ENCODE measurements around the gene CTSA. TPM values are rescaled to one million over a fixed set of nuclear protein-coding genes. Genes with fewer than 3 reads are reported as not detected.
A peak's percentile ranks its signal among the peaks of the same experiment; 100 is the strongest.

CTSA gene
- 123 TPM for total RNA-seq
- long read RNA-seq, transcript CTSA-203 (14 exons, 1,972 nt): minor isoform, 19 of 246 reads
- long read RNA-seq, transcript CTSA-204 (15 exons, 2,149 nt): major isoform, 145 of 246 reads
- long read RNA-seq, transcript CTSA-201 (15 exons, 1,898 nt): minor isoform, 5 of 246 reads
- long read RNA-seq, transcript CTSA-207 (2 exons, 2,183 nt): minor isoform, 38 of 246 reads
- long read RNA-seq, partial matches to known transcripts: 28 of 246 reads
- long read RNA-seq, other reads (novel, unspliced or antisense): 8 of 246 reads

DNA sequence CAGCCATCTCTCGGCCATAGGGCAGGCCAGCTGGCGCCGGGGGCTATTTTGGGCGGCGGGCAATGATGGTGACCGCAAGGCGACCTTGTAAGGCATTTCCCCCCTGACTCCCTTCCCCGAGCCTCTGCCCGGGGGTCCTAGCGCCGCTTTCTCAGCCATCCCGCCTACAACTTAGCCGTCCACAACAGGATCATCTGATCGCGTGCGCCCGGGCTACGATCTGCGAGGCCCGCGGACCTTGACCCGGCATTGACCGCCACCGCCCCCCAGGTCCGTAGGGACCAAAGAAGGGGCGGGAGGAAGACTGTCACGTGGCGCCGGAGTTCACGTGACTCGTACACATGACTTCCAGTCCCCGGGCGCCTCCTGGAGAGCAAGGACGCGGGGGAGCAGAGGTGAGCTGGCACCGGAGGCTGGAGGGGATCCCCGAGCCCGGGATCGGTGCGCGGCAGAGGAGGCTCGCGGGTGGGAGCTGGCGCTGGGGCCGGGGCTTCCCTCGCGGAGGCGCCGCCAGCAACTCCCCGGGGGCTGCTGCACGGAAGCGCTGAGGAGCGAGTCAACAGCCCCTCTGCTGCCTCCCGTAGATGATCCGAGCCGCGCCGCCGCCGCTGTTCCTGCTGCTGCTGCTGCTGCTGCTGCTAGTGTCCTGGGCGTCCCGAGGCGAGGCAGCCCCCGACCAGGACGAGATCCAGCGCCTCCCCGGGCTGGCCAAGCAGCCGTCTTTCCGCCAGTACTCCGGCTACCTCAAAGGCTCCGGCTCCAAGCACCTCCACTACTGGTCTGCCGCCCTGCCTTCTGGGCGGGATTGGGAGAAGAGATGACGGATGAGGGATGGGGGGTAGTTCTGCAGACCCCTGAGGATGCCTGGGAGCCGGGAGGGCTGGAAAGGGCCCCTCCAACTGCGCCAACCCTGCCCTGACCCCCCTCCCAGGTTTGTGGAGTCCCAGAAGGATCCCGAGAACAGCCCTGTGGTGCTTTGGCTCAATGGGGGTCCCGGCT is at the start of gene CTSA, which contains the start of gene NEURL2:
CTSA (plus strand) TSS at position 351 of the 999 bp plus-strand sequence; CDS start at position 585, 234 bp downstream.
NEURL2 (minus strand) TSS at position 224 of the 999 bp plus-strand sequence; CDS start at position 7, 217 bp downstream.
- DNase-seq: peak; percentile 98
- peak; percentile 88 for ATAC-seq
- intact Hi-C loops (cut with micrococcal nuclease): no loop called here

DNA sequence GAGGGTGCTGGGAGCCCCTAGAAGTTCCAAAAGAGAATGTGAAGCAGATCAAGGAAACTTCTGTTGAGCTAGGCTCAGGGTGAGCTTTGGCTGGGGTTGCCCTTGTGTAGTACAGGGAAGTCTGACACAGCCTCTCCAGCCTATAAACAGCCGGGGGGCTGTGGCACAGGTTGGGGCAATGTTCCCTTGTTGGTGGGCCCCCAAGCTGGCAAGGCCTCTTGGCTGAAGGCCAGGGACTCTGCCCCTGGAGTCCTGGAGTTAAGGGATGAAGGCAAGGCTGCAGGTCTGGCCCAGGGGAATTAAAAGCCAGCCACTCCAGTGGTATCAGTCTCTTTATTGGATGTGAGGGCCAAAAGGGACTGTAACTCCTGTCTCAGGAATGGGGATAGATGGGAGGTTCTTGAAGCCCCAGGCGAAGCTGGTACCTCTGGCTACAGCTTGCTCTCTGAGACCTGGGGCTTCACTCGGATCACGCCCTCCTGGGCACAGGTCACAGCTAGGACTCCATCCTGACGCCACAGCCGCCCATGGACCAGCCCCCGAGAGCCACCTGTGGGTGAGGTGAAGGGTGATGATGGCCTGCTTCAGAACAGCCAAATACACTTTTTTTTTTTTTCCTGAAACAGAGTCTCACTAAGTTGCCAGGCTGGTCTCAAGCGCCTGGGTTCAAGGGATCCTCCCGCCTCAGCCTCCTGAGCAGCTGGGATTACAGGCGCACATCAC is 49.6 kb upstream of the CTSA start:
- DNase-seq: no peak
- intact Hi-C loops (cut with micrococcal nuclease): no loop called here
- ATAC-seq: peak; percentile 4

DNA sequence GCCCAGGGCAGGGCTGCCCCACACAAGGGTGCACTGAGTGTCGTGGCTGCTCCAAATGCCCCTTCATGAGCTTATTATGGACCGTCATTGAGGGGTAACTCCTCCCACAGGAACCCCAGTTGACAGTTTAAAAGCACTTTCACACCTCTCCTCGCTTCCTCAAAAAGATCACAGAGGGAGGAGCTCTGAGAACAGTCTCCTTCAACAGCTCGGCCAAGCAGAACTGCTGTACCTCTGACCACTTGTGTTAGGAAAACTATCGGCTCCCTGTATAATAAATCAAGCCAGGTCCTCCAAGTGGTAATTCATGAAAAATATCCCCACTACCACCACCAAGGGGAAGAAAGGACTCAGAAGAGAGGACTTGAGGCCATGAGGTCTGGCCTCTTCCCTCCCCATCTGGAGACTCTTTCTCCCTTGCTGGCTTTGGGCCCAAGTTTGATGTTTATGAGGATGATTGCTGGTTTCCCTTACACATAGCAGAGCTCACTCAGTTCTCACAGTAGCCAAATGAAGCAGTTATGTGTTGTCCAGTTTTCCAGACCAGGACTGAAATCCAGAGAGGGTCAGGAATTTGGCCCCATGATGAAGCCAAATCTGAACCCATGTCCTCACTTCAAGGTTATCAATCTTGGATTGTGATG is 48.8 kb upstream of the CTSA start:
- ATAC-seq (peak; percentile 39), DNase-seq (no peak)
- intact Hi-C loops (cut with micrococcal nuclease): no loop called here

DNA sequence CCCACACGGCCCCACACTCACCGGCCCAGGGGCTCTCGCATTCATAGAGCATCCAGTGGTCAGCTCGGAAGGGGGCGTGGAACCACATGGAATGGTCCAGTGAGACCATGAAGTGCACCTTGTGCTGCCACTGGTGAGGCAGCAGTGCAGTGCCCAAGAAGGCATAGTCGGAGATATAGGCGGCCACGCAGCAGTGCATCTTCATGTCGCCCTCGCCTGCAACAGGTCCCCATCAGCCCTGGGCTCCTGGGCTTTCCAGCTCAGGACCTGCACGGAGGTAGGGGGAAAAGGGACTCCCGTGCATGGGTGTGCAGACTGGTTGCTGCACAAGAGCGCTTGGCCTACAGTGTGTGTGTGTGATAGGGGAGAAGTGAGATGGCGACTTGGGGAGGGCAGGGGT is 47.6 kb upstream of the CTSA start:
- no peak for ATAC-seq
- no peak for DNase-seq

DNA sequence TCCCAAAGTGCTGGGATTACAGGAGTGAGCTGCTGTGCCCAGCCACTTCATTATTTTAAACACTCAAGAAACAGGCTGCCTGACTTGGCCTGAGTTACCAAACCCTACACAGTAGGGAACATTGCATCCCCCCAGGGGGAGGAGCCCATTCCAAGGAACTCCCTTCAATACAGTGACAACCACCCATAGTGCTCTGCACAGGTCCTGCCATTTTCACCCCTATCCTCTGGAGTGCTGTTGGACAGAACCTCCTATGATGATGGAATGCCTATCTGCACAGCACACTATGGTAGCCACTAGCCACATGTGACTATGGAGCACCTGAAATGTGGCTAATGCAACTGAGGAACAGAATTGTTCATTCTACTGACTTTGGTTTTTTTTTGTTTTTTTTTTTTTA is 45.7 kb upstream of the CTSA start:
- DNase-seq (no peak), ATAC-seq (no peak)
- intact Hi-C loops (cut with micrococcal nuclease): no loop called here

More for the DNA sequence above, 47.6 kb upstream of the CTSA start:
- intact Hi-C loops (cut with micrococcal nuclease): no loop called here

DNA sequence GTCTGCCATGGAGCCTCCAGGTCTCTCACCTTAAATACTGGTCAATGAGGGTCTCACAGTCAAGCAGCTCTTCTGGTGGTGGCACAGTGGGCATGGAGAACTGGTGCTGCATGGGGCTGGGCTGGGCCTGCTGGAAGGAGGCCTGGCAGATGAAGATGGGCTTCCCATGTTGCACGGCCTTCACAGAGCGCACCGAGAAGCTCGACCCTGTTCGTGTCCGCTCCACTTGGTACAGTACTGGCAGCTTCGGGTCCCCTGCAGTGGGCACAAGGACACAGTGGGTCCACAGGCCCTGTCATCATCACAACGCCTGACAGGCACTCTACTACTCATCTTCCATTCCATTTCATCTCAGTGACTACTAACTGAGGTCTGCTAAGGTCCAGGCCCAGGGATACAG is 42.7 kb upstream of the CTSA start:
- DNase-seq (no peak), ATAC-seq (no peak)
- intact Hi-C loops (cut with micrococcal nuclease): no loop called here

DNA sequence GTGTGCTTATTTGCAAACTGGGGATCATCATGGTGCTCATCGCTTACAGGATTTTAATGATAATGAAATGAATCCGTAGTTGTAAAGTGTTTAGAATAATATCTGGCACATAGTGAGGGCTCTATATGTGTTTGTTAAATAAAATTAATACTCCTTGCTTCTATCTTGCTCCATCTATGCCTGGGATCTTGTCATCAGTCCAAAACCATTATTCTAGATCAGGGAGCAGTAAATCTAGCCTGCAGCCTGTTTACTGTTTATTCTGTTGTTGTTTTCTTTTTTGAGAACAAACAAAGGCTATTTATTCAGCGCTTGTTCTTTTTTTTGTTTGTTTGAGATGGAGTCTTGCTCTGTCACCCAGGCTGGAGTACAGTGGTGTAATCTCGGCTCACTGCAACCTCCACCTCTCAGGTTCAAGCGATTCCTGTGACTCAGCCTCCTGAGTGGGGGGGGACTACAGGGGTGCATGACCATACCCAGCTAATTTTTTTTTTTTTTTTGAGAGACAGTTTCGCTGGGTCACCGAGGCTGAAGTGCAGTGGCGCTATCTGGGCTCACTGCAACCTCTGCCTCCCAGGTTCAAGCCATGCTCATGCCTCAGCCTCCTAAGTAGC is 42.1 kb upstream of the CTSA start:
- ATAC-seq: no peak
- intact Hi-C loops (cut with micrococcal nuclease): no loop called here
- no peak for DNase-seq

DNA sequence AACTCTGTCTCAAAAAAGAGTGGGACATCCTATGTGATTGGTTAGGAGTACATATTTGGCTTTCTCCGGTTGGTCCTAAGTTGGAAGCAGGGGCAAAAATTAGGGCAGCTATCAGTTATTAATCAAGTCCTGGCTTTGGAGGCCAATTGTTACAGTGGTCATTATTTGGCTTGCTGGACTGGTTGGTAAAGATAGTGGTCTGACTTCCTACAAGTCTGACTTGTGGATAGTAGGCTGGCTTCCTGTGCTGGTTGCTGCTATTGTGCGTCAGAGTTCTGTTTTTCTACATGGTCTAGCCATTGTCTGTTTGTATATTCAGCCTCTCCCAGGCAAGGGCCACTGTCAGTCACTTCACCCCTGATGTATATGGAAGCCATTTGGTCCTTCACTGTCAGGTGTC is 40.9 kb upstream of the CTSA start:
- intact Hi-C loops (cut with micrococcal nuclease): no loop called here
- ATAC-seq (no peak), DNase-seq (no peak)

DNA sequence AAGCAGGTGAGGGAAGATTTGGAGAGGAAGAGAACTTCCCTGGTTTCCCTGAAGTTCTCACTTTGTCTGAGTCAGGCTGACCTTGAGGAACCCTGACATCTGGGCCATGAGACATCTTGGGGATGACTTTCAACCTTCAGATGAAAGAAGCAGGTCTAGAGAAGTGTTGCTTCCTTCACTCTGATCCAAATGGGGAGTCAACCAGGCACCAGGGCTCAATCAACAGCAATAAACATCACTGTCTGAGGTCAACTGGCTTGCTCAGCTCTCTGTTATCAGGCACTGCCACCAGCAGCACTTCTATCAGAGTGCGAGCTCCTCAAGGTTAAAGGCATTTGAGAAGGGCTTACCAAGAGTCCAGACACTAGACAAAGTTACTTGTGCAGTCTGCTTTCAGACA is 40.2 kb upstream of the CTSA start:
- ATAC-seq (peak; percentile 61), DNase-seq (no peak)
- intact Hi-C loops (cut with micrococcal nuclease): no loop called here

DNA sequence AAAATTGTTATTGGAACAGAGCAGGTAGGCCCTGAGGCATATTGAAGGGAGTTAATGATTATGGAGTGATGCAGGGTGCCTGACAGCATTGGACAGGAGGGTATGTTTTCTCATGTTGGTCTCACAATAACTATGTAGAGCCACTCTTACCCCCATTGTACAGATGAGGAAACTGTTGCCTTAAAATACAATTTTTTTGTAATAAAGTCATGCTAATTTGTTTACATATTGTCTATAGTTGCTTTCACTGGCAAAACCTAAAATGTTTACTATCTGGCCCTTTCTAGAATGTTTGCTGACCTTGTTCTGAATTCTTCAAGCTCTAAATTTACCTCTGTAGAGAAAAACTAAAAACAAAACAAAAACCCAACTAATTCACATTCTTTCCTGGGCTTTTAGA is 39.6 kb upstream of the CTSA start:
- no peak for ATAC-seq
- no peak for DNase-seq
- intact Hi-C loops (cut with micrococcal nuclease): no loop called here

DNA sequence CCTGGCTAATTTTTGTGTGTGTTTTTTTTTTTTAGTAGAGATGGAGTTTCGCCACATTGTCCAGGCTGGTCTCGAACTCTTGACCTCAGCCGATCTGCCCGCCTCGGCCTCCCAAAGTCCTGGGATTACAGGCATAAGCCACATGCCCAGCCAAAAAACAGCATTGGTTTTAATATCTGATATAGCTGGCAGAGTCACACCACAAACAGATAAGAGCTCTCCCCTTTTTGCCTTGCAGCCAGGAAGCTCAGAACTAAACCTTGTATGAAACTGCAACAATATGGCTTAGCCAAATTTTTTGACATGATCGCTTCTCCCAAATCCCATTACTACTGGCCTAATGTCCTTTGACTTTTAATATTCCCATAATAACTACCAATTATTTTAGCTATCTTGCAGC is 38.8 kb upstream of the CTSA start:
- DNase-seq: no peak
- ATAC-seq: no peak
- intact Hi-C loops (cut with micrococcal nuclease): no loop called here

DNA sequence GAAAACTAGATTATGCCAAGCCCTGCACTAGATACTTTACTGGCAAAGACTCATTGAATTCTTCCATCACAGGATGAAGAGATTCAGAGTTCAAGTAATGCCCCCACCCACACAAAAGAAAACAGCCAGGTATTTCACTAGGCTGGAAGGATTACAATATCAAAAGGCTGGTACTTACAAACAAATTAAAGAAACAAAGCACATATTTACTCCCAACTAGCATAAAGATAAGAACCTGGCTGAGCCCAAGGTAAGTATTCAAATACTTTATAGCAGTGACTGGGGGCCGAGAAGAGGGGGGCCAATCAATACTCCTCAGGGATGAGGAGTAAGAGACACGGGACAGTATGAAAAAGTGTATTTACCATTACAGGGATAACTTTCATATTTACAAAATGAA is 37.7 kb upstream of the CTSA start:
- intact Hi-C loops (cut with micrococcal nuclease): no loop called here
- no peak for DNase-seq
- no peak for ATAC-seq

DNA sequence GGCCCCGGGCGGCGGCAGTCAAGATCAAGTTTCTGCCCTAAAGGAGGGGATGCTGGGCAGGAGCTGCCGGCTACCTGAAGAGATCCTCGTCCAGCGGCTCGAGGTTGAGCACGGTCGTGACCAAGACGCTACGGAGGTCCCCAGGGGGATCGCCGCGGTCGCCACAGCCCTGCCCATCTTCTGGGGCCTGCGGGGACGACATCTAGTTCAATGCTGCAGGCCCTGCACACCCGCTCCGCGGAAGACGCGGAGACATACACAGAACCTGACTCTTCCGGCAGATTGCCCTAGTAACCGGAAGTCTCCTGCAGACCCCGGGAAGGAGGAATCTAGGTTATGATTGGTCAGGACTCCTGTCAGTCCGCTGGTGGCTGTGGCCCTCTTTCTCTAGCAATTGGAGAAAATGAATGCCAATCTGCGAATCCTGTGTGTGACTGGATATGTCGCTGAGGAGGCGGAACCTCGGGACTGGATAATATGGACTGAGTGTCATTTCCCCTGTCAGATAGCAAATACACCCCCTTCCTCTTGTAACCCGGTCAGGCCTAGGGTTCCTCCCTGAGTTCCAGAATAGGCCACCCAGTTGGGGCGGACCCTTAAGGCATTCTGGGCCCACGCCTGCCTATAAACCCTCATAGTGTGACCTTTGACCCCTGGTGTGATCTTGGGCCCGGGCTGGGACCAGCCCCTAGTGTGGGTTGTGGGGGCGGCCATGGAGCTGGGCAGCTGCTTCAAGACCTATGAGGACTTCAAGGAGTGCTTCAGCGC is 33.8 kb upstream of the CTSA start, which contains the start of the genes ACOT8 and ZSWIM3:
ACOT8 (minus strand) TSS at position 279 of the 768 bp plus-strand sequence; CDS start at position 202, 77 bp downstream.
ZSWIM3 (plus strand) TSS at position 501 of the 768 bp plus-strand sequence; CDS start at position 713, 212 bp downstream.
- intact Hi-C loops (cut with micrococcal nuclease): no loop called here
- DNase-seq (peak; percentile 91), ATAC-seq (peak; percentile 99)

DNA sequence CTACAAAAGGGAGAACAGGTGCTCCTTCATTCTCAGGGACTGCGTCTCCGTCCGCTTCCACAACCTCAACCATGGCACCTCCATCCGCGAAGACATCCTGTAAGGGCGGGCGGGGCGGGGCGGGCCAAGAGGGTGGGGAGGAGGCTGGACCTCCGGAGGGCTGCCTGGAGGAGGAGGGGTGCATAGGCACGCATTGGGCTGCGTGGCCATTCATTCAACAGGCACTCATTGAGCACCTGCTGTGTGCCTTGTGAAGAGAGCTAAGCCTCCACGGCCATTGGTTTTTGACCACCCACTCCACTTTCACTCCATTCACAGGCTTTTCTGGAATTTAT is 33.3 kb upstream of the CTSA start:
- ATAC-seq: peak; percentile 7
- intact Hi-C loops (cut with micrococcal nuclease): no loop called here
- DNase-seq: no peak

DNA sequence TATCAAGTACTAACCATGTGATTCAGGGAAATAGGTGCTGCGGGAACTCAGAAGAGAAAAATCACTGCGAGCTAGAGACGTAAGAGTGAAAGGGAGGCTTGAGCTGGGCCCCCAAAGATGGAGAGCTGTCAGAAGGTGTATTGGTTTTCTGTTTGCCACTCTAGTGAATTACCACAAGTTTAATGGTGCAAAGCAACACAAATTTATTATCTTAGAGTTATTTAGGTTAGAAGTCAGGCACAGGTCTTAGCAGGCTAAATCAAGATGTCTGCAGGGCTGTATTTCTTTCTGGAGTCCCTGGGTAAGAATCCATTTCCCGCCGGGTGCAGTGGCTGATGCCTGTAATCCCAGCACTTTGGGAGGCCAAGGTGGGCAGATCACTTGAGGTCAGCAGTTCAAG is 31.2 kb upstream of the CTSA start:
- no peak for ATAC-seq
- DNase-seq: no peak
- intact Hi-C loops (cut with micrococcal nuclease): no loop called here

DNA sequence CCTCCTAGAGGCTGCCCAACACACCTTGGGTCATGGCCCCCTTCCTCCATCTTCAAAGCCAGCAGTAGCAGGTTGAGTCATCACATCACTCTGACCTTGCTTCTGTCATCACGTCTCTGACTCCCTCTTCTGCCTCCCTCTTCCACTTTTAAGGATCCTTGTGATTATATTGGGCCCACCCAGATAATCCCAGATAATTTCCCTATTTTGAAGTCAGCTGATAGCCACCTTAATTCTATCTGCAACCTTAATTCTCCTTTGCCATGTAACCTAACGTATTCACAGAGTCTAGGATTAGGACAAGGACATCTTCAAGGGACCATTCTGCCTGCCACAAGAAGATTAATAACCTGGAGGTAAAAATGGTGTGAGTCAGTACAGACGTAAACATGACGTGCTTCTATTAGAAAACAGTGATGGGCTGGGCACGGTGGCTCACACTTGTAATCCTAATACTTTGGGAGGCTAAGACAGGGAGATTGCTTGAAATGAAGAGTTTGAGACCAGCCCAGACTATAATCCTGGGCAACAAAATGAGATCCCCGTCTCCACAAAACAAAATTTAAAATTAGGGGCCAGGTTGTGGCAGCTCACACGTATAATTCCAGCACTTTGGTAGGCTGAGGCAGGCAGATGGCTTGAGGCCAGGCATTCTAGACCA is 30.4 kb upstream of the CTSA start:
- intact Hi-C loops (cut with micrococcal nuclease): no loop called here
- DNase-seq (no peak), ATAC-seq (no peak)

Measured in left ventricle myocardium superior (tissue), 1 donor.